Upper lobe of left lung (tissue), 4 donors: Measurements from ENCODE around the gene PTDSS2.

Experiments
- POLR2A ChIP-seq, 4 donors: fragments of 450-650 bp; IDR thresholded peaks; one replicate each; pipeline ENCODE4 v1.5.1; 2016 to 2017; ENCODE audit warnings: antibody characterized with exemption in 4 of 4, mild to moderate bottlenecking in 2 of 4
- POLR2AphosphoS5 ChIP-seq, 2 donors: sonication (generic); formaldehyde crosslinking; IDR thresholded peaks; one replicate each; pipeline ENCODE4 v1.5.1; 2017; ENCODE audit warnings: antibody characterized with exemption in 2 of 2
- TF ChIP-seq, protein P1 (sequence below), 6 experiments: fragments of 450-650 bp in 4 of 6; fragments of 200-600 bp in 2 of 6; sonication (generic) in 2 of 6; IDR thresholded peaks; one replicate each; pipeline ENCODE4 v1.5.1; 2016 to 2019; ENCODE audit warnings: antibody characterized with exemption in 6 of 6

DNA sequence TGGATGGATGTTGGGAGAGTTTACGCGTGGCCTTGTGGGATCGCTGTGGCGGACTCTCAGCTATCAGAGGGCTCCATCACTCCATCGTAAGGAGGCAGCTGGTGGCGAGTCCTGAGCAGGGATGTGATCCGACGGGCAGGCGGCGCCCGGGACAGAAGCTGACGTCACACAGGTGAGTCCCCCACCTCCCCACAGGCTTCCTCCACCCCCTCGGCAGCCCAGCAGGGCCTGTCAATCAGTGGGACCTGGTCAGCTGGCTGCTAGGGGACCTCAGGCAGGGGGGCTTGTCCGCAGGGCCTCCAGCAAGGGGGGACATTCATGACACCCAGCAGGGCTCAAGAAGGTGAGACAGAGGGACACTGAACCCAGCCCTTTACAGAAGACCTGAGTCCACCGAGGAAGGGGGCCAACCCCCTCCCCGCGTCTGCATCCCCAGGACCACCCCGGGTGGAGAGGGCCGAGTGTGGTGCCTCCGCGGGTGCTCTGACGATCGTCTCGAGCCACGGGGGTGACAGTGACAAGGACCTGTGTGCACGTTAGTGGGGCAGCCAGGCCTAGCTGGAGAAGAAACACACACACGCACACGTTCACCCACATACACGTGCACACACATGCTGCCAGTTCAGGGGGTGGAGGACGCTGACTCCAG is 78.2 kb downstream of the PTDSS2 start:
- TF ChIP-seq, protein P1, sequence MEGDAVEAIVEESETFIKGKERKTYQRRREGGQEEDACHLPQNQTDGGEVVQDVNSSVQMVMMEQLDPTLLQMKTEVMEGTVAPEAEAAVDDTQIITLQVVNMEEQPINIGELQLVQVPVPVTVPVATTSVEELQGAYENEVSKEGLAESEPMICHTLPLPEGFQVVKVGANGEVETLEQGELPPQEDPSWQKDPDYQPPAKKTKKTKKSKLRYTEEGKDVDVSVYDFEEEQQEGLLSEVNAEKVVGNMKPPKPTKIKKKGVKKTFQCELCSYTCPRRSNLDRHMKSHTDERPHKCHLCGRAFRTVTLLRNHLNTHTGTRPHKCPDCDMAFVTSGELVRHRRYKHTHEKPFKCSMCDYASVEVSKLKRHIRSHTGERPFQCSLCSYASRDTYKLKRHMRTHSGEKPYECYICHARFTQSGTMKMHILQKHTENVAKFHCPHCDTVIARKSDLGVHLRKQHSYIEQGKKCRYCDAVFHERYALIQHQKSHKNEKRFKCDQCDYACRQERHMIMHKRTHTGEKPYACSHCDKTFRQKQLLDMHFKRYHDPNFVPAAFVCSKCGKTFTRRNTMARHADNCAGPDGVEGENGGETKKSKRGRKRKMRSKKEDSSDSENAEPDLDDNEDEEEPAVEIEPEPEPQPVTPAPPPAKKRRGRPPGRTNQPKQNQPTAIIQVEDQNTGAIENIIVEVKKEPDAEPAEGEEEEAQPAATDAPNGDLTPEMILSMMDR (IDR thresholded peaks at IDR 0.05) = no peak
- TF ChIP-seq POLR2A (IDR thresholded peaks at IDR 0.05) (no peak), POLR2AphosphoS5 (IDR thresholded peaks at IDR 0.05) (no peak)
